RWPE2 (cell line): ENCODE results near the gene DLGAP3.

Source experiments
- ATAC-seq: fragments of 200-7000 bp; cut with Tn5 transposase; 3 replicates; pipeline ENCODE4 v1.9.1; 2021; ENCODE audit warnings: low read depth
- DNase-seq: peaks from one replicate; pipeline ENCODE4 v3.0.0-alpha.2; 2020; ENCODE audit warnings: low spot score
- H3K27ac ChIP-seq: fragments of 450-650 bp; 2 replicates; pipeline ENCODE4 v1.5.1; 2017; ENCODE audit warnings: mild to moderate bottlenecking; ENCODE audit not compliant: poor library complexity, severe bottlenecking
- H3K27me3 ChIP-seq: fragments of 250-450 bp; sonication (Bioruptor Pico); 2 replicates; pipeline ENCODE4 v1.5.1; 2021; ENCODE audit warnings: mild to moderate bottlenecking, moderate library complexity; ENCODE audit not compliant: insufficient read depth, poor library complexity, severe bottlenecking
- H3K36me3 ChIP-seq: fragments of 250-450 bp; sonication (Bioruptor Pico); 2 replicates; pipeline ENCODE4 v1.5.1; 2020; ENCODE audit warnings: low read depth, mild to moderate bottlenecking, moderate library complexity
- H3K4me1 ChIP-seq: fragments of 250-450 bp; sonication (Bioruptor Pico); 2 replicates; pipeline ENCODE4 v1.5.1; 2021; ENCODE audit warnings: mild to moderate bottlenecking, moderate library complexity; ENCODE audit not compliant: insufficient read depth, poor library complexity, severe bottlenecking
- H3K4me3 ChIP-seq: fragments of 250-450 bp; sonication (Bioruptor Pico); 2 replicates; pipeline ENCODE4 v1.5.1; 2021; ENCODE audit warnings: mild to moderate bottlenecking, moderate library complexity; ENCODE audit not compliant: severe bottlenecking
- H3K9me3 ChIP-seq: fragments of 250-450 bp; sonication (Bioruptor Pico); 2 replicates; pipeline ENCODE4 v1.5.1; 2021; ENCODE audit warnings: mild to moderate bottlenecking, moderate library complexity; ENCODE audit not compliant: severe bottlenecking
- TF ChIP-seq, protein P1 (sequence below): fragments of 450-650 bp; IDR thresholded peaks from one replicate; pipeline ENCODE4 v1.5.1; 2017; ENCODE audit warnings: mild to moderate bottlenecking, moderate library complexity; ENCODE audit not compliant: poor library complexity, severe bottlenecking

The DLGAP3 gene

DNA sequence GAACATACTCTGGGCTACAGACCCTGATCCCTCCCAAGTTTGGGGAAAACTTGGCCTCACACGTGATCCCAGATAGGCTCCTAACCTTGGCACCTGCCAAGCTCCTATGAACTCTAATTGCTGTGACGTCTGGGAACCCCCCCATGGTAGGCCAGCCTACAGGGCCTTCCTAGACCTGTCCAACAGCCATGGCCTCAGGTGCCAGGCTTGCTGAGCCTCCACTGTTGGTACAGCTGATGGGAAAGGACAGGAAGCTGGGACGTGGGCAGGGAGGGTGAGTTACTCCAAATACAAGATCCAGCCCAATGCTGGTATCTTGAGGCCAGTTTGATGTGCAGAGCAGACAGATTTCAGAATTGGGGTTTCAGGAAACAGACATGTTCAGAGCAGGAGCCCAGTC is 89.0 kb downstream of the DLGAP3 start:
- H3K9me3 ChIP-seq: no peaks in the 10 kb centered on the region
- TF ChIP-seq, protein P1, sequence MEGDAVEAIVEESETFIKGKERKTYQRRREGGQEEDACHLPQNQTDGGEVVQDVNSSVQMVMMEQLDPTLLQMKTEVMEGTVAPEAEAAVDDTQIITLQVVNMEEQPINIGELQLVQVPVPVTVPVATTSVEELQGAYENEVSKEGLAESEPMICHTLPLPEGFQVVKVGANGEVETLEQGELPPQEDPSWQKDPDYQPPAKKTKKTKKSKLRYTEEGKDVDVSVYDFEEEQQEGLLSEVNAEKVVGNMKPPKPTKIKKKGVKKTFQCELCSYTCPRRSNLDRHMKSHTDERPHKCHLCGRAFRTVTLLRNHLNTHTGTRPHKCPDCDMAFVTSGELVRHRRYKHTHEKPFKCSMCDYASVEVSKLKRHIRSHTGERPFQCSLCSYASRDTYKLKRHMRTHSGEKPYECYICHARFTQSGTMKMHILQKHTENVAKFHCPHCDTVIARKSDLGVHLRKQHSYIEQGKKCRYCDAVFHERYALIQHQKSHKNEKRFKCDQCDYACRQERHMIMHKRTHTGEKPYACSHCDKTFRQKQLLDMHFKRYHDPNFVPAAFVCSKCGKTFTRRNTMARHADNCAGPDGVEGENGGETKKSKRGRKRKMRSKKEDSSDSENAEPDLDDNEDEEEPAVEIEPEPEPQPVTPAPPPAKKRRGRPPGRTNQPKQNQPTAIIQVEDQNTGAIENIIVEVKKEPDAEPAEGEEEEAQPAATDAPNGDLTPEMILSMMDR: no peak
- H3K27ac ChIP-seq: no peak overlapping the region
- no peaks in the 10 kb centered on the region for H3K4me1 ChIP-seq
- ATAC-seq (no peak), DNase-seq (no peak)
- no peaks in the 10 kb centered on the region for H3K36me3 ChIP-seq
- H3K4me3 ChIP-seq: no peak overlapping the region
- no peaks in the 10 kb centered on the region for H3K27me3 ChIP-seq

DNA sequence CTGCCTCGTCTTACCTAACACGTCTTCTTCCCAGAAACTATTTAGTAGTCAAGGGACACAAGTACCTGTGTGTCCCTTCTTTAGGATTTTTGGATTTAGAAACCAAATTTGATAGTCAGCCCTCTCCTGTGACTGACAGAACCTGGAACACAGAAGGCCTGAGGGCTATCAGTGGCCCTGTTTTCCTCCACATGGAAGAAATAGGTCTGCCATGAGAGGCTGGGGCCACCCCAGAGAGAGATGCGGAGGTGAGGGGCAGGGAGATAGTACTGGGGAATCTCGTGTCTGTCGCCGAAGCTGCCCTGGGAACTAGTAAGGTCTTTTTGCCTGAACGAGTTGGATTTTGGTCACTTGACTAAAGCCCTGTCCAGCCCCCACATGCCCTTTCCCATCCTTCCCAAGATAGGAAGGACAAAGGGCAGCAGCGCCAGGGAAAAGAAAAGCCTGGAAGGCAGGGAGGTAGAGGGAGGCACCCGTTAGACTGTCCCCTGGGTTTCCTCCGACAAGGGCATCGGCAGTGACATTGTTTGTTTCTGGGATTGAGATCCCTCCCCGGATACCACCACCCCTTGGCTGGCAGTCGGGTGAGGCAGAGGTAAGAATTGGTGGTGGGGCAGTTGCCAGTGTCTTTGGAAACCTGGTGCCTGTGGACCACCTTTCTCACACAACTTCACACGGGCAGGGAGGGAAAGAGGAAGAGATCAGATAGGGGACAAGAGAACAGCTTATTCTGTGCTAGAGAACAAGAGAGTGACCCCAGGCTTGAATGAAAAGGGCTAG is 89.7 kb downstream of the DLGAP3 start:
- Histone ChIP-seq H3K36me3 (no peaks in the 10 kb centered on the region), H3K9me3 (no peaks in the 10 kb centered on the region), H3K27me3 (no peaks in the 10 kb centered on the region), H3K27ac (no peak overlapping the region), H3K4me3 (no peak overlapping the region), H3K4me1 (no peaks in the 10 kb centered on the region)
- TF ChIP-seq, protein P1: no peak
- ATAC-seq: no peak
- no peak for DNase-seq

DNA sequence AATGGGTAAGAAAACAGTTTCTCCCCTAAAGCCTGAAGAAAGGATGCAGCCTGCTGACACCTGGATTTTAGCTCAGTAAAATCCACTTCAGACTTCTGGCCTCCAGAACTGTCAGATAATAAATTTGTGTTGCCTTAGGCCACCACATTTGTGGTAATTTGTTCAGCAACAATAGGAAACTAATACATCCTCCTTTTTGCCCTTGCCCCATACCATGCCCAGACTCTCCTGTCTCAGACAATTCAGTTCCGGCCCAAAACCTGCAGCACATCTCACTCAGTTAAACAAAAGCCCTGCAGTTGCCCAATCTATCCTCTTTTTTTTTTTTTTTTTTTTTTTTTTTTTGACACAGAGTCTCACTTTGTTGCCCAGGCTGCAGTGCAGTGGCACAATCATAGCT is 95.7 kb downstream of the DLGAP3 start:
- Histone ChIP-seq H3K4me3 (no peak overlapping the region), H3K36me3 (no peaks in the 10 kb centered on the region), H3K27me3 (no peaks in the 10 kb centered on the region), H3K9me3 (no peaks in the 10 kb centered on the region), H3K27ac (no peak overlapping the region), H3K4me1 (no peaks in the 10 kb centered on the region)
- TF ChIP-seq, protein P1: no peak
- DNase-seq (no peak), ATAC-seq (no peak)

DNA sequence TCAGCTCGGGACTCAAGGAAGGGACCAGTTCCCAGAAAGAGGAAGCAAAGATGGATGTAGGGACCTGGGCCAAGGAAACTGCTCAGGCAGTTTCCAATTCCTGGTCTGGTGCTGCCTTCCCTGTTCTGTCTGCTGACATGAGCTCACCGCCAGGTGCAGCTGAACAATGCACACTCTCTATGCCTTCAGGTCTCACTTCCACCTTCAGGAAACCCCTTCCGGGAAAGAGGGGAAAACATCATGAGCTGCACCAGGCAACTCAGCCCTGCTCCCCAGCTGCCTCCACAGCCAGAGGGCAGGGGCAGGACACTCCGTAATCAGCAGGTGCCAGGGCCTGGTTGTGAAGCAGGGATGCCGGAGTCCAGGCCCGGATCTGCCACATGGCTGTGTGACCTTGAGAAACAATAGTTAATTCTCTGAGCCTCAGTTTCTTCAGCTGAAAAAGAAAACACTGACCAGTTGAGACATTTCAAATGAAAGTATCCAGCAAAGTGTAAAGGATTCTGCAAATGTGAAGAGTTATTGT is 97.7 kb downstream of the DLGAP3 start:
- ATAC-seq (no peak), DNase-seq (no peak)
- no peaks in the 10 kb centered on the region for H3K27me3 ChIP-seq
- H3K9me3 ChIP-seq: no peaks in the 10 kb centered on the region
- H3K4me1 ChIP-seq: no peaks in the 10 kb centered on the region
- TF ChIP-seq, protein P1: no peak
- H3K27ac ChIP-seq: no peak overlapping the region
- H3K36me3 ChIP-seq: no peaks in the 10 kb centered on the region
- H3K4me3 ChIP-seq: no peak overlapping the region

DNA sequence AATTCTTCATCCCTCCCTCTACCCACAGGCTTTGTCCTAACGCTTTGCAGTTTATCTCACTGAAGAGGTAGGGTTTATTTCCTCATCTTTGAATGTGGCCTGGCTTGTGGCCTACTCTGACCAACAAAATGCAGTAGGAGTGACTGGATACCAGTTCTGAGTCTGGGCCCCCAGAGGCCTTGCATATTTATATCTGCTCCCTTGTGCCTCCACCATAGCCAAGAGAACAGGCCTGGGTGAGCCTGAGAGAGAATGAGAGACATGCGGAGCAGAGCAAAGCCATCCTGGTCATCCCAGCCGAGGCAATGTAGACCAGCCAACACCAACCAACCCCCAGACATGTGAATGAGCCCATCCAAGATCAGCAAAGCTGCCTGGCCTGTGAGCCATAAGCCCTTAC is 100.2 kb downstream of the DLGAP3 start:
- Histone ChIP-seq H3K27me3 (no peaks in the 10 kb centered on the region), H3K9me3 (no peaks in the 10 kb centered on the region), H3K36me3 (no peaks in the 10 kb centered on the region), H3K4me1 (no peaks in the 10 kb centered on the region), H3K4me3 (no peak overlapping the region), H3K27ac (no peak overlapping the region)
- TF ChIP-seq, protein P1: no peak
- ATAC-seq (no peak), DNase-seq (no peak)
